Astrocyte of the cerebellum (primary cell): Measurements from ENCODE around the gene AOPEP.

Experiments
- DNase-seq: peaks from one replicate; pipeline ENCODE4 v3.0.0-alpha.2; 2011; ENCODE audit warnings: low read depth
- H3K4me3 ChIP-seq: 2 replicates; pipeline ENCODE4 v1.5.1; 2011; ENCODE audit warnings: mild to moderate bottlenecking, low read depth, low read length, moderate library complexity
- CTCF ChIP-seq: IDR thresholded peaks from 2 replicates; pipeline ENCODE4 v1.5.1; 2012; ENCODE audit warnings: low read length, low read depth, moderate library complexity, mild to moderate bottlenecking; ENCODE audit errors: missing control alignments
- in situ Hi-C: cut with HindIII; loops from 2 replicates; pipeline ENCODE4 v1.10.0; 2017; ENCODE audit warnings: low sequenced_read_pairs

AOPEP gene

GRCh38 chr9:95091601-95092261, 365.2 kb downstream of the AOPEP start:
- in situ Hi-C loops = no loop called here
- peak; percentile 74 for DNase-seq
- H3K4me3 ChIP-seq = no peak overlapping the region
- no peak for TF ChIP-seq CTCF

- DNase-seq = peak; percentile 78
- no peak for TF ChIP-seq CTCF
- in situ Hi-C loops = no loop called here
- no peak overlapping the region for H3K4me3 ChIP-seq
Measured at GRCh38 chr9:95092262-95093072, 366.0 kb downstream of the AOPEP start.

DNA sequence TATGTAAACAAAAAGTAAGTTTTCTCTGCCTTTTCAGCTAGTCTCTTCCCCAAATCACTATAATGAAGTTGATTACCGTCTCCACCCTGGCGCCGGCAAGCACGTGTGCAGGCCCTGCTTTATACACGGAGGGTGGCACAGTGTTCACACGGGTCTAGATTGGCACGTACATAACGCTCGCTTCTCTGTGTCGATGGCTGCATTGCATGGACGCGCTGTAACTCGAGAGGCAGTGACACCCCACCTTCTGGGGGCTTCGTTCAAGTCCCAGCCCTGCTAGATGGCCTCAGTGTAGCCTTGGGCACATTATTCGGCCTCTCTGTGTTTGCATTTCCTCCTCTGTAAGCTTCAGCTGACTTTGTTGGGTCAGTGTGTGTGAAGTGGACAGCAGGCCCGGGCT, 367.1 kb downstream of the AOPEP start:
- in situ Hi-C loops = no loop called here
- TF ChIP-seq CTCF = no peak
- DNase-seq = no peak
- H3K4me3 ChIP-seq = no peak overlapping the region

DNA sequence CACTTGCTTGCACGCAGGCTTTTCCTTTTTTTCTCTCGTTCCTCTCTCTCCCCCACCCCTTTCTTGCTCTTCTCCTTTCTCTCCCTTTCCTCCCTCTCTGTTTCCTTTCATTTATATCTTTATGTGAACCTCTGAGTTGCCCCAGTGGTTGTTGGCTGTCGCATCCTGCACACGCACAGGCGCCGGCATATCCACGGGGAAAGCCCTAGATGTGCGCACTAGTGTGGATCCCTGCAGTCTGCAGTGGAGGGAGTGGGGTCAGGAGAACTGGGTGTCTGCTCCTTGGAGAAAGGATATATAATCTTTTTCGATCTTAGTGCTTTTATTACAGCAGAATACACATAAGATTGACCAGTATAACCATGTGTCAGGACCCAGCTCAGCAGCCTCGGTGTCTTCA, 367.5 kb downstream of the AOPEP start:
- in situ Hi-C loops = no loop called here
- no peak for DNase-seq
- TF ChIP-seq CTCF = no peak
- no peak overlapping the region for H3K4me3 ChIP-seq

DNA sequence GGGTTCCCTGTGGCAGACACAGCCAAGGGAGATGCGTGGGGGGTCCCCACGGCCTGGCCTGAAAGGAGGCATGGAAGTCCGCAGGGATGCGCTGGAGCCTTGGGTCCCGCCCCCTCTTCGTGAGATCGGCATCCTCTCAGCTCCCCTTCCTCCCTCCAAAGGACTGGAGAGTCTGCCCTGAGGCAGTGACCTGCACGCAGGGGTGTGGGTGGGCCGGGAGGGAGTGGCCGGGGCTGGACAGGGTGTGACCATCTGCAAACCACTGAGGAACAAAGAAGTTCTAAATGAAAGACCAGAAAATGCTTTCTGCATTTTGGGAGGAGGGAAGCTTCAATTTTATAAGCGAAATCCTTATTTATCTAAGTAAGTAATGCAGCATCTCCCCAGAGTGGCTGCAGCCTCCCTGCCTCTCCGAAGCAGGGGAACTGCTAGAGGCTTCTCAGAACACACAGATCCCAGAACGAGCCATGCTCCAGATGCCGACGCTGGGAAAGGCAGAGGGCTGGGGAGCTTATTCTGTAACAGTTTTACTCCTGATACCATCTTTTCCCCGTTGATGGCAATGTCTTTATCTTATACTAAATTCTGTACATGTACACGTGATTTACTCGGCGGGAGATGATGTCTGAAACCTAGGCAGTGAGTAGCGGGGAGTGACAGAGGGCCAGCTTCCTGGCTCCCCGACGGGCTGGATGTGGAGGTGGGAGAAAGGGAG, 369.3 kb downstream of the AOPEP start:
- H3K4me3 ChIP-seq = no peak overlapping the region
- no peak for DNase-seq
- in situ Hi-C loops = no loop called here
- TF ChIP-seq CTCF = no peak

GRCh38 chr9:95096381-95096780, 369.9 kb downstream of the AOPEP start:
- TF ChIP-seq CTCF = no peak
- in situ Hi-C loops = no loop called here
- no peak overlapping the region for H3K4me3 ChIP-seq
- DNase-seq = no peak
